NCI-H2171 treated with DMSO at 0.1 percent for 48 hours (cell line): ENCODE results near the gene GPR39.
A peak's percentile ranks its signal among the peaks of the same experiment; 100 is the strongest.
"Not testable (repeated sequence)": the region's sequence is repeated elsewhere in the genome, so short reads cannot be mapped to it uniquely, and the experiment has no call there.

ENCODE experiments used
- DNase-seq: peaks from one replicate; lab custom pipeline; 2025; lab: John Stamatoyannopoulos, UW

Gene GPR39

DNA sequence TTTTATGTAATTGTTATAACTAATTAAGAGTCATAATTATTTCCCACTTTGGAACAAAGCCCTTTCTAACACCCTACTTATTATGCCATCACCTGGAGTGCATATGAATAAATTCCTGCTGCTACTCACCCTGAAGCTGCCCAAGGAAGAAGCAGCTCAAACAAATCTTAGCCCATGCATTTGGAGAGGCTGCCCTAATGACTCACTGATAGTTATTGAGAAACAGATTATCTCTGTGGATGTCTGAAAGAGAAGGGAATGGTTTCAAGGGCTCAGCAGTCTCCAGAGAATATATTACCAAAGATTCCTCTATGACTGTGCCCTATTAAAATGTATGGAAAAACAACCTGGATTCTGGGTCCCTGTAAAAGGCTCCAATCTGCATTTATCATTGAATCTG lies 81.0 kb downstream of the GPR39 start:
- DNase-seq = no peak

DNA sequence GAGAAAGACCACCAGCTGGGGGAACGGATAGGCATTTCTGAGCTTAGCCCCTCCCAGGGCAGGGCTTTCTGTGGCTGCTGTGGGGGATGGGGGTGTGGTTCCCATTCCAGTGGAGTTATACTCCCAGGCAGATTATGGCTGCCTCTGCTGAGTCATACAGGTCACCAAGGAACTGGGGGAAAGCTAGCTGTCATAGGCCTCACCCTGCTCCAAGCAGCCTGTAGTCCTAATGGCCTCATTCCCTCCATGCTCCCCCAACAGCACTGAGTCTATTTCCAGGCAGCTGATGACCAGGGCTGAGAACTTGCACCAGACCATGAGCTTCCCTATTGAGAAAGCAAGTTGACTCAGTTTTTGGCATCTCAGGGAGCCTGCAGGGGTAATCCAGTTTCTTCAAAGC lies 87.1 kb downstream of the GPR39 start:
- DNase-seq = no peak

- DNase-seq = no peak
Observed at GRCh38 chr2:132515010-132515409, 98.4 kb downstream of the GPR39 start.

GRCh38 chr2:132517386-132517785 lies 100.8 kb downstream of the GPR39 start:
- DNase-seq = no peak

- DNase-seq = no peak
Observed at GRCh38 chr2:132518302-132518701, 101.7 kb downstream of the GPR39 start.

- no peak for DNase-seq
Observed at GRCh38 chr2:132519566-132519965, 103.0 kb downstream of the GPR39 start.

DNA sequence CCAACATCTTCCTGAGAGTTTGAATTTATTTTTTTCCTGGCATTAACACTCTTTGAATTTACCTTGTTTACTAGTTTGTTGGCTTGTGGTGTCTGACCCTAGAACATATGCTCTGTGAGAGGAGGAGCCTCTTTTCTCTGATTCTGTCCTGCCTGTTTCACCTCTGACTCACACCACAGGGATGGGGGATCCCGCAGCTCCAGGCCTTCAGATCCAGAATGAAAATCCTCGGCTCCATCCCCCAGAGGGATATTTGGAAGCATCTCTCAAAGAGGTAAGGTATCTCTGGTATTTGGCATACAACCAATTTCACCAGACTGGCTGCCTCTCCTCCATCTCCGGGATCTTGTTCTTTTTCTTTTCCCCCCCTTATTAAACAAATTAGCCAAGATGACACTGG lies 104.7 kb downstream of the GPR39 start:
- no peak for DNase-seq

DNA sequence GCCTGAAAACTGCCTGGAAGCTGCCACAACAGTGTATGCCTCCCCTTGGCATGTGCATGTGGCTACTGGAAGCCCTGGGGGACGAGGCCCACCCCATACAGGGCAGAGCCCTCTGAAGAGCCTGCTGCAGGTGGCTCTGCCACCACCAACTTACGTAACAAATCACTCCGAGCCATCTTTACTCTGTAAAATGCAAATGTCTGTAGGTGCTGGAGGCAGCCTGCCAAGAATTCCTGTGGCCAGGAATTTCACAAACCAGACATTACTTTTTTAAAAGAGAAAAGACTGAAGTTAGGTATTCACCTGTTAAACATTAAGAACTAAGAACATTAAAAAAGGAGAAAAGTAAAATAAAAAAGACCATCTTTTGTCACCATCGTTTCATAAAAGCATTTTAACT lies 106.3 kb downstream of the GPR39 start:
- DNase-seq = no peak

DNA sequence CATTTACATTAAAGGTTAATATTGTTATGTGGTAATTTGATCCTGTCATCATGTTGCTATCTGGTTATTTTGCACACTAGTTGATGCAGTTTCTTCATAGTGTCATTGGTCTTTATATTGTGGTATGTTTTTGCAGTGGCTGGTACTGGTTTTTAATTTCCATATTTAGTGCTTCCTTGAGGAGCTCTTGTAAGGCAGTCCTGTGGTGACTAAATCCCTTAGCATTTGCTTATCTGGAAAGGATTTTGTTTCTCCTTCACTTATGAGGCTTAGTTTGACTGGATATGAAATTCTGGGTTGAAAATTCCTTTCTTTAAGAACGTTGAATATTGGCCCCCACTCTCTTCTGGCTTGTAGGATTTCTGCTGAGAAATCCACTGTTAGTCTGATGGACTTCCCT lies 120.5 kb downstream of the GPR39 start:
- DNase-seq = not testable (repeated sequence)

DNA sequence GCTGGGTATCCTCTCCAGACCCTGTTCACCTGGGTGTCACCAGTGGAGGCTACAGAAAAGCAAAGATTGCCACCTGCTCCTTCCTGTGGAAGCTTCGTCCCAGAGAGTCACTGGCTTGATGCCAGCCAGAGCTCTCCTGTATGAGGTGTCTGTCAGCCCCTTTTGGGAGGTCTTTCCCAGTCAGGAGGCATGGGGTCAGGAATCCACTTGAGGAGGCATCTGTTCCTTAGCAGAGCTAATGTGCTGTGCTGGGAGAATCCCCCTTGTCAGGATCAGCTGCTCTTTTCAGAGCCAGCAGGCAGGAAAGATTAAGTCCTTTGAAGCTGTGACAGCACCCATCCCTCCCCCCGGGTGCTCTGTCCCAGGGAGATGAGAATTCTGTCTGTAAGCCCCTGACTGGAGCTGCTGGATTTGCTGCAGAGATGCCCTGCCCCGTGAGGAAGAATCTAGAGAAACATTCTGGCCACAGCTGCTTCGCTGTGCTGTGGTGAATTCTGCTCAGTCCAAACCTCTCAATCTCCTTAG lies 121.8 kb downstream of the GPR39 start:
- no peak for DNase-seq

DNA sequence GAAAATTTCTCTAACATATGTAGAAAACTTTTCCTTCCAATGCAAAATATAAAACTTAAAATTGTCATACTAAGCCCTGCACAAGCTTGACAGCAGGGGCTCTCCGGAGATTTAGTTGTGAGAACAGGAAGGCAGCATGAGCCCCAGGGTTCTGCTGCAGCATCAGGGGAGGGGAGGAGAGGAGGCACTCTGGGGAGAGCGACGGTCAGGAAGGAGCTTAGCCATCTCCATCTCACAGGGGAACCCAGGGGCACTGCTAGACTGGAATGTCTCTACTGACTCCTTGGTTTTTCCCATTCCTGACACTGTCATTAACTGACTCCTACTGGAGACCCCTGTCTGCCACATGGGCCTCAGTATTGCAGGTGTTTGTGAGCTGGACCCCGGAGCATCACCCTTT lies 123.6 kb downstream of the GPR39 start:
- DNase-seq = no peak

DNA sequence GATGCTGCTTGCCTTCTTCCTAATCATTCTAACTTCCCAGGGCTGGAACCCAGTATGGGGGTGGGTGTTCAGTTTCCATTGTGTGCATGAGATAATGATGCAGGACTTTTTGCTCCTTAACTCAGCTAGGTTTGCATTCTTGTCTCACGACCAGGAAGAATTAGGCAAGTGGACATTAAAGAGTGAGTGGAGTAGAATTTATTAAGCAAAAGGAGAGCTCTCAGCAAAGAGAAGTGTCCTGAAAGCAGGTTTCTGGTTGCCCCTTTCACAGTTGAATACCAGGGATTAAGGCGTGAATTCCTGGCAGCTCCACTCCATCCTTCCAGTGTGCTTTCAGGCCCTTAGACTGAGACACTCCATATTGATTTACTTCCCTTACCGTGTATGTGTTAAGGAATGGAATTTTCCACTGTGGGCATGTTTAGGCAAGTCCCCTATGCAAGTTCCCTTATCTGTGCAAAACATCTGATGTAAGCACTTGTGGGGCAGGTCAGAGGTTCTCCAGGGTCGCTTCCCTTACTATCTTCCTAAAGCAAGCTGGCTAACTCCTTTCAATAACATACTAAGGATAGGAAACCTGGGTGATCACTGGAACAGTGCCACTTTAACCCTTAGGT lies 126.5 kb downstream of the GPR39 start:
- DNase-seq = no peak

GRCh38 chr2:132544006-132544630 lies 127.5 kb downstream of the GPR39 start:
- DNase-seq = no peak

DNA sequence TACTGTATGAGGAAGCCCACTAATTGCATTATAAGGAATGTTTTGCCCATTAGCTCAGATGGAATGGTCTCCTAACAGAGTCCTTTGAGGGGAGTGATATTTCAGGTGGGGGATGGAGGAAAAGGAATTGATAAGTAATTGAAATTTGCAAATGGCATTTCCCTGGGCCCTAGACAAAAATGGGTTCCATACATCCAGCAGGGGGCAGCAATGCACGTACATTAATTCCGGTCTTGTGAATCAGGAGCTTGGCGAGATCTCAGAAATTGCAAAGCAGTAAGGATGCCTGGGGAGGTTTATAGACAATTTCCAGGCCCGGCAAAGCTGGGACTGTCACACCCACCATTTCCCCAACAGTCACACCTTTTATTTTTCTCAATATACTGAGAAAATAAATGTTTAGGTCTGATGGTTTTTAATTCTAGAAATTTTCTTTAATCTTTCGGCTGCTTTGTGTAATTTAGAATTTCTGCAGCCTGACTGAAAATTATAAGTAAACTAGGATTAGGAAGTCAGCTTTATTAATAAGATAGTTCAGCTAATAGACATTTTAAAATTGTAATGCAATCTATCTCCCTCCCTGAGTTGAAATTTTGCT lies 130.6 kb downstream of the GPR39 start:
- DNase-seq = peak; percentile 6

DNA sequence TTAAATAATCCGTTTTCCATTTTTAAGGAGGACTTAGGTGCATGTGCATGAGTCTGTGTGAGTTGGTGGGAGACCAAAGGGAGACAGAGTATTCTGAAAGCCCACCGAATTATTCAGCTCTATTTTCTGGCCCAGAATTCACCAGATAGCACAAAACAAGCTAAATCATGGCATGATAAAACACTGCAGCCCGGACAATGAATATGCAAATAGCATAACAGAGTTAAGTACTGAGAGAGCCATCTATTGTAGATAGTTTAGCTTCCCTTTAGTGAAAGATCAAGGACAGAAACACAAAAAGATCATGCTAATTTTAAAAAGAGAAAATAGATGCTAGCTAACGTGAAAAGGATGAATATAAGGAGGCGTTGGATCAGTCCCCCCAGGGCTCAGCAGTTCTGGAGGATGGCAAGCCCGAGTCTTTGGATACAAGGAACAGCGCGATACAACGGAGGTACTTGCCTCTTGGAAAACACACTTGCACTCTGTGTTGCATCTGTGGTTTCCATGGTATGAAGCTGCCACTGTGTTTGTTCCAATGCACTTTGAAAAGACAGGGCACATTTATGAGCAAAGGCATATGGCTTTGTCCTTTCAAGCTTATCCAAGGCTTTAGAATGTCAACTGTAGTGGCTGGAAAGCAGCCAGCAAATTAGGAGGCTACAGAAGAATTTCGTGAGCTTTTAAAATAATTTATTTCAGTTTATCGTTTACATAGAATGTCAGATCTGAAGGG lies 133.5 kb downstream of the GPR39 start:
- DNase-seq = no peak

DNA sequence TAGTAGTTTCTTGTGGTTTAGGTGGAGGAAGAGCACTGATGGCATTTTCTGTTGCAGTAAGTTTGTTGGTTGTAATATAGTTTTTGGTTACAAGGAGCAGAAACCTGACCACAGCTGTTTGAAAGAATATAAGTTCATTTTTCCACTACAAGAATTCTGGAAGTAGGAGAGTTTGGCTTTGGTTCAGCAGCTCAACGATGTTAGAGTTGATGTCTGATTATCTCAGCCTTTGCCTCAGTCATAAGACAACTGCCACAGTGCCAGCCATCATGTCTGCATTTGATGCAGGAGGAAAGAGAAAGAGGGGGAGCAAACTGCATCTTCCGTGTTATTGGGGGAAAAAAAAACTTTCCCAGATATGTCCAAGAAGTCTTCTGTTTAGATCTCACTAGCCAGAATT lies 134.3 kb downstream of the GPR39 start:
- no peak for DNase-seq

GRCh38 chr2:132557694-132558093 lies 141.1 kb downstream of the GPR39 start:
- no peak for DNase-seq

- no peak for DNase-seq
Observed at GRCh38 chr2:132559326-132559725, 142.7 kb downstream of the GPR39 start.

DNA sequence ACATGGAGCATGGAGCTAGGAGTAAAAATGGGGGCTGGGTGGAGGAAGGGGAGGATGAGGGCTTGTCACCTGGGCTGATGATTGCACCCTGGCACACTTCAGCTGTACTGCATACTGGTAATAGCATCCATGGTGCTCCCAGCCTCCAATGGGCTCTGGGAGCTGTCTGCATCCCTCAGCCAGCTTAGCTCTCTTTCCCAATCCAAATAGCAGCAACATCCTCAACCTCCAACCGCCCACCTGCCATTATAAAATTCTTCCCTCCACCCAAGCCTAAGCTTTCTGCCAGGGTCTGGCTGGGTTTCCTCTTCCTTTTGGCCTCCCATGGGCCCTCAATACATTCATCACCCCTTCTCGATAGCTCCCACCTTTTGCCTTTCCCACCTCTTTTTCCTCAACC lies 143.3 kb downstream of the GPR39 start:
- DNase-seq = no peak

DNA sequence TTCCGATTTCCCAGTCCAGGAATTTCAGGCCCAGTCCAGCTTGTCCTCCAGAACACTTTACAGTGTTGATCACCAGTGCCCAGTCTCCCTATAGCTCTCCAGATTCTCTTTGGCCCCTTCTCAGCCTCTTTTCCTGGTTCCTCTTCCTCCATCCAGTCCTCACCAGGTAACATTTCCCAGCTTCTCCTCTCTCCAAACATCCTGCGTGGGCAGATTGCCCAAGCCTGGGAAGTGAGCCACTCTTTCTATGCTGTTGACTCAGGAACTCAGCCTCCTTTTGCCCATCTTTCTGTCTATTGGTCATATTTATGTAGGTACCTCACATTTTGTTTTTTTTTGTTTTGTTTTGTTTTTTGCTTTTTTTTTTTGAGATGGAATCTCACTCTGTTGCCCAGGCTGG lies 144.0 kb downstream of the GPR39 start:
- DNase-seq = no peak

- DNase-seq = no peak
Observed at GRCh38 chr2:132562245-132562644, 145.6 kb downstream of the GPR39 start.

- DNase-seq = no peak
Observed at GRCh38 chr2:132564065-132564464, 147.5 kb downstream of the GPR39 start.

GRCh38 chr2:132566379-132566778 lies 149.8 kb downstream of the GPR39 start:
- DNase-seq = no peak
